CD4-positive, alpha-beta T cell treated with Interleukin-12 subunit alpha and Interleukin-12 subunit beta, for 1 hour (primary cell): ENCODE data around the gene TLE6.
"Not testable (repeated sequence)": the region's sequence is repeated elsewhere in the genome, so short reads cannot be mapped to it uniquely, and the experiment has no call there.

Experiments
- DNase-seq: peaks from one replicate; pipeline ENCODE4 v3.0.0-alpha.2; 2020

Gene TLE6

GRCh38 chr19:3031607-3031867 is 54.2 kb downstream of the TLE6 start:
- no peak for DNase-seq

- DNase-seq = no peak
Observed at GRCh38 chr19:3033595-3034405, 56.4 kb downstream of the TLE6 start.

DNA sequence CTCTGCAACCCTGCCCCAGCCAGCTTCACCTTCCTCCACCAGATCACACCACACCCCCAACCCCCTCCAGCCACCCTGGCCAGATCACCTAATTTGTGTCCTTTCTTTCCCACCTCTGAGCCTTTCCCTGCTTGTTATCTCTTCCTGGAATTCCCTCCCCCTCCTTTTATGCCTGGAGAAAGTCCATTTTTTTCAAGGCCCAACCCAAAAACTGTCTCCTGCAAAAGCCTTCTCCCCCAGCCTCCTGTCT is 57.0 kb downstream of the TLE6 start:
- no peak for DNase-seq

GRCh38 chr19:3034656-3035541 is 57.5 kb downstream of the TLE6 start:
- peak; percentile 35 for DNase-seq

GRCh38 chr19:3035542-3036118 is 58.3 kb downstream of the TLE6 start:
- peak; percentile 98 for DNase-seq

DNA sequence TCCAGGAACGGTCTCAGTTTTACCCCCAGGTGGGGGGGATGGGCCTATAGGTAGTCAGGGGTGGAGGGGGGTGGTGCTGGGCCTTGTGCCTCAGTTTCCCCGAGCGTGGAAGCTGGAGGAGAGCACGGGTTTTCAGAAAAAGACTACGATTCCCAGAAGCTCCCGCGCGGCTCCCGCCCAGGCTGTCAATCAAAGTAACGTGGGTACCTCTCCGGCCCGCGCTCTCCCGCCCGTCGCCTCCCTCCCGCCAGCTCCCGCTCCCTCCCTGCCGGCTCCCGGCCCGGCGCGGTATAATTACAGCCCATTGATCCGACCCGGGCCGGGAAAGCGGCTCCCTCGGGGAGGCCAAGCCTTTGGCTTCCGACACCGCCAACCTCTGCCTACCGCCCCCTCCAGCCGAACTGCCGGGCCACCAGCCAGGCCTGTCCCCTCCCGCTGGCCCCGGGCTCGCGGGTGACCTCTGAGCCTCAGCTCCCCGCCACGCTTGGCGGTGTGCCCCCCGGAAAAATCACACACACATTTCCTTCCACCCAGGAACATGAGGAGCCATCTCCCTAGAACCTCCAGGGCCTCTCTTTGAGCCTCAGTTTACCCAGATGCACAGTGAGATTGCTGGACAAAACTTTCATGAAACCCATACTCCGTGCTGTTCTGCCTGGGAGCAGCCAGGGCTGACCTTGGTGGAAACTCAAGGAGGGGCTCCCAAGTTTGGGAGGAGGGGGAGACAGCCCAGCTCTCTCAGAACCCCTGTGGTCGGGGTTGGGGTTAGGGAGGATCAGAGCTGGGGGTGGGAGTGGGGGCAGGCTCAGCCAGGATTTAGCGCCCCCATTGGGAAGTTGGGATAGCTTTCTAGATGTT is 59.0 kb downstream of the TLE6 start:
- DNase-seq = peak; percentile 86

DNA sequence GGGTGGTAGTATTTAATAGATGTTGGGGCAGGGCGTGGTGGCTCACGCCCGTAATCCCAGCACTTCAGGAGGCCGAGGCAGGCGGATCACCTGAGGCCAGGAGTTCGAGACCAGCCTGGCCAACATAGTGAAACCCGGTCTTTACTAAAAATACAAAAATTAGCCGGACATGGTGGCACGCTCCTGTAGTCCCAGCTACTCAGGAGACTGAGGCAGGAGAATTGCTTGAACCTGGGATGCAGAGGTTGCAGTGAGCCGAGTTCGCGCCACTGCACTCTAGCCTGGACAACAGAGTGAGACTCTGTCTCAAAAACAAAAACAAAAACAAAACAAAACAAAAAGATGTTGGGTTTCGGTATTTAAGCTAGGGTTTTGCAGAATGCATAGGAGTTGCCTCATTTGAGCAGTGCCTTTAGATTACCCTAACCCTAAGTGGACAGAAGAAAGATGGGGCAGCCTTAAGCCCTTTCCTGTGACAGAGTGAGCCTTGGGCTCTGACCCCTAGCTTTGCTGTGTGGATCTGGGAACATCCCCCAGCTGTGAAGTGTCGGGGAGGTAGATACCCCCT is 59.7 kb downstream of the TLE6 start:
- not testable (repeated sequence) for DNase-seq

DNA sequence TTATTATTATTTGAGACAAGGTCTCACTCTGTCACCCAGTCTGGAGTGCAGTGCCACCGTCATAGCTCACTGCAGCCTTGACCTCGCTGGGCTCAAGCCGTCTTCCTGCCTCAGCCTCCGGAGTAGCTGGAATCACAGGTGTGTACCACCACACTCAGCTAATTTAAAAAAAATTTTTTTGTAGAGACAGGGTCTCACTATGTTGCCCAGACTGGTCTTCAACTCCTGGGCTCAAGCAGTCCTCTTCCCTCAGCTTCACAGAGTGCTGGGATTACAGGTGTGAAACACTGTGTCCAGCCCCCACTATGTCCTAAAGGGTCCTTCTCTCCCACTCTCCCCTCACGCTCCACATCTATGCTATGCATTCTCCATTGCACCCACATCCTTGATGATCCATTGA is 60.9 kb downstream of the TLE6 start:
- no peak for DNase-seq

GRCh38 chr19:3039125-3039524 is 61.8 kb downstream of the TLE6 start:
- no peak for DNase-seq

DNA sequence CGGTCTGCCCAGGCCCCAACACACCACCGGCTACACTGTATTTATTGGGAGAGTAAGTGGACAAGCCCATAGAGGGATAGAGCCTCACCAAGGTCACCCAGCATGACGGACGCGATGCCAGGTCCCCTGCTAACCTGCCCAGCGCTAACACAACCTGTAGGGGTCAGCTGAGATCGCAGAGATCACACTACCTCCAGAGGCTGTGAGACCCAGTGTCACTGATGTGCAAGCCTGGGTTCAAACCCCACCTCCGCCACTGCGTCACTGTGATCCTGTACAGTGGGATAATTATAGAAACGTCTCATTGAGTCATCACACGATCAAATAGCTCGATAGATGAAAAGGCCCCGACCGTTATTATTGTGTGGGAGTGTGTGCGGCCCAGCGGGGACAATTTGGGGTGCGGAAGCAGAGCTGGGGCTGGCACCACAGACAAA is 62.3 kb downstream of the TLE6 start:
- DNase-seq = no peak

DNA sequence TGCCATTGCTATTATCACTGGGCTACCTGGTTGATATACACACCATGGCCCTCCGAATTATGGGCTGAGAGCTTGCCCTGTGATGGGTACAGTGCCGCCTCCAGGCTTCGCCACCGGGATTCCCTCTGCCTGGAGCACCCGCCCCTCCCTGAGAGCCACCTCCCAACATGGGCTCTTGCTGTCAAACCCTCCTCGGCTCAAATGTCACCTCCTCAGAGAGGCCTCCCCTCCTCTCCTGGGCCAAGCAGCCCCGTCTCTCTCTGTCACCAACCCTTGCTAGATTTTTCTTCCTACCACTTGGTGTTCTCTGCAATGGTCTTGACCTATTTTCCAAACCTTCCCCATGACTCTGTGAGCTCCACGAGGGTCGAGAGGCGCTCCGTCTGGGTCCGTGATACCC is 64.0 kb downstream of the TLE6 start:
- no peak for DNase-seq

- no peak for DNase-seq
Observed at GRCh38 chr19:3041761-3042620, 64.6 kb downstream of the TLE6 start.

DNA sequence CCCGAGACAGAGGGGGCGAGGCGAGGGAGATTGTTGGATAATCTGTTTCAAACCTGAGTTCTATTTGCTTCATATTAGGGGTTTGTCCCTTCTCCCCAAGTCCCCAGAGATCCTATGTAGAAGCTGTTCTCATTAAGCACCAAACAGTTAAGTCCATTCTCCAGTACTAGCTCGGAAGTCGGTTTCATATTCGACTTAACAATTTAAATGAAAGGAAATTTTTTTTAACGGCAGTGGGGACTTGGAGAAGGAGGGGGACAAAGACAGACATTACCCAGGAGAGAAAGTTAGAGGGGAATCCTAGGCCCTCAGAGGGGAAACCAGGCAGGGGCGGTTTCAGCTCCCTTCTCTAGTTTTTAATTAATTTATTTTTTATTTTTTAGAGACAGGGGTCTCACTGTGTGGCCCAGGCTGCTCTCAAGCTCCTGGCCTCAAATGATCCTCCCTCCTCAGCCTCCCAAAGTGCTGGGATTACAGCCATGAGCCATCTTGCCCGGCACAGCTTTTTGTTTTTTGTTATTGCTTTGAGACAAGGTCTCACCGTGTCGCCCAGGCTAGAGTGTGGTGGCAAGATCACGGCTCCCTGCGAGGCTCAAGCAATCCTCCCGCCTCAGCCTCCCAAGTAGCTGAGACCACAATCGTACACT is 65.4 kb downstream of the TLE6 start:
- DNase-seq = no peak
